GM08714 (cell line): ENCODE data around the gene CDX1.

ENCODE experiments used
- H3K4me3 ChIP-seq: fragments of 200-500 bp; sonication (Bioruptor generic); 2 replicates; pipeline ENCODE4 v1.5.1; 2014; ENCODE audit warnings: mild to moderate bottlenecking, low read length, inconsistent platforms
- ZNF274 ChIP-seq: IDR thresholded peaks from 2 replicates; pipeline ENCODE4 v1.6.1; 2012; ENCODE audit warnings: mild to moderate bottlenecking, low read depth, low read length

CDX1 gene

GRCh38 chr5:150184990-150185912 is 18.7 kb downstream of the CDX1 start:
- TF ChIP-seq ZNF274: no peak
- no peak overlapping the region for H3K4me3 ChIP-seq

GRCh38 chr5:150186137-150186536 is 19.6 kb downstream of the CDX1 start:
- no peak overlapping the region for H3K4me3 ChIP-seq
- no peak for TF ChIP-seq ZNF274

GRCh38 chr5:150186897-150187296 is 20.3 kb downstream of the CDX1 start:
- TF ChIP-seq ZNF274: no peak
- H3K4me3 ChIP-seq: no peak overlapping the region

- no peak overlapping the region for H3K4me3 ChIP-seq
- TF ChIP-seq ZNF274: no peak
These were observed 21.7 kb downstream of the CDX1 start for GRCh38 chr5:150188146-150188842.

GRCh38 chr5:150189326-150189725 is 22.7 kb downstream of the CDX1 start:
- TF ChIP-seq ZNF274: no peak
- H3K4me3 ChIP-seq: no peak overlapping the region

GRCh38 chr5:150189728-150190502 is 23.3 kb downstream of the CDX1 start, which contains the start of gene SLC6A7:
SLC6A7 (plus strand) TSS chr5:150190062; CDS start chr5:150190328, 266 bp downstream.
- no peak within 1 kb of the TSS for H3K4me3 ChIP-seq
- no peak for TF ChIP-seq ZNF274

GRCh38 chr5:150190503-150190979 is 24.0 kb downstream of the CDX1 start:
- TF ChIP-seq ZNF274: no peak
- no peak overlapping the region for H3K4me3 ChIP-seq

GRCh38 chr5:150190987-150191386 is 24.4 kb downstream of the CDX1 start:
- no peak overlapping the region for H3K4me3 ChIP-seq
- TF ChIP-seq ZNF274: no peak

GRCh38 chr5:150192462-150192861 is 25.9 kb downstream of the CDX1 start:
- no peak for TF ChIP-seq ZNF274
- no peak overlapping the region for H3K4me3 ChIP-seq

GRCh38 chr5:150195736-150196485 is 29.3 kb downstream of the CDX1 start:
- no peak overlapping the region for H3K4me3 ChIP-seq
- TF ChIP-seq ZNF274: no peak

GRCh38 chr5:150196514-150196913 is 29.9 kb downstream of the CDX1 start:
- TF ChIP-seq ZNF274: no peak
- H3K4me3 ChIP-seq: no peak overlapping the region

- no peak for TF ChIP-seq ZNF274
- no peak overlapping the region for H3K4me3 ChIP-seq
These were observed 30.4 kb downstream of the CDX1 start for GRCh38 chr5:150196986-150197385.

- TF ChIP-seq ZNF274: no peak
- H3K4me3 ChIP-seq: no peak overlapping the region
These were observed 30.9 kb downstream of the CDX1 start for GRCh38 chr5:150197476-150197875.
